ENCODE data around the gene ZNF454.

ZNF454 gene

GRCh38 chr5:178993955-178994579, 53.1 kb downstream of the ZNF454 start:
- no peak for DNase-seq (ENCODE audit: low read depth)
- H3K4me3 ChIP-seq (ENCODE audit: low read depth, low read length), result no peak overlapping the region
- TF ChIP-seq CTCF (IDR thresholded peaks at IDR 0.05; ENCODE audit: low read depth, low read length, missing control alignments), result no peak

GRCh38 chr5:178994580-178995340, 53.8 kb downstream of the ZNF454 start, which contains the start of gene GRM6:
TSS of gene GRM6 (minus strand) at chr5:178995320. CDS start at chr5:178994944, 376 bp downstream.
- DNase-seq (ENCODE audit: low read depth), result no peak
- no peak for TF ChIP-seq CTCF (IDR thresholded peaks at IDR 0.05; ENCODE audit: low read depth, low read length, missing control alignments)
- no peak within 1 kb of the TSS for H3K4me3 ChIP-seq (ENCODE audit: low read depth, low read length)

GRCh38 chr5:178995341-178995690, 54.3 kb downstream of the ZNF454 start:
- no peak overlapping the region for H3K4me3 ChIP-seq (ENCODE audit: low read depth, low read length)
- no peak for DNase-seq (ENCODE audit: low read depth)
- no peak for TF ChIP-seq CTCF (IDR thresholded peaks at IDR 0.05; ENCODE audit: low read depth, low read length, missing control alignments)

GRCh38 chr5:178996156-178996555, 55.2 kb downstream of the ZNF454 start:
- TF ChIP-seq CTCF (IDR thresholded peaks at IDR 0.05; ENCODE audit: low read depth, low read length, missing control alignments), result no peak
- H3K4me3 ChIP-seq (ENCODE audit: low read depth, low read length), result no peak overlapping the region
- DNase-seq (ENCODE audit: low read depth), result no peak

- TF ChIP-seq CTCF (IDR thresholded peaks at IDR 0.05; ENCODE audit: low read depth, low read length, missing control alignments), result no peak
- no peak for DNase-seq (ENCODE audit: low read depth)
- no peak overlapping the region for H3K4me3 ChIP-seq (ENCODE audit: low read depth, low read length)
These were observed 56.2 kb downstream of the ZNF454 start for GRCh38 chr5:178997191-178997590.

GRCh38 chr5:178998441-178998840, 57.4 kb downstream of the ZNF454 start:
- H3K4me3 ChIP-seq (ENCODE audit: low read depth, low read length), result no peak overlapping the region
- no peak for TF ChIP-seq CTCF (IDR thresholded peaks at IDR 0.05; ENCODE audit: low read depth, low read length, missing control alignments)

More at GRCh38 chr5:178998441-178998840, 57.4 kb downstream of the ZNF454 start:
- no peak for DNase-seq (ENCODE audit: low read depth)

Measured in GM12864 (cell line).